DOHH2 (cell line): ENCODE measurements around the gene TRIM9.

Experiments
- H3F3A ChIP-seq: fragments of 200-600 bp; sonication (generic), shearing (Covaris generic); 2 replicates; pipeline ENCODE4 v1.6.0; 2016; ENCODE audit warnings: antibody characterized with exemption, mild to moderate bottlenecking; ENCODE audit not compliant: control insufficient read depth, insufficient read depth
- H3K27ac ChIP-seq: fragments of 200-600 bp; sonication (generic); 2 replicates; pipeline ENCODE4 v1.5.1; 2014; ENCODE audit warnings: low read depth, mild to moderate bottlenecking, low read length, moderate library complexity
- H3K27me3 ChIP-seq: fragments of 200-600 bp; sonication (generic); 2 replicates; pipeline ENCODE4 v1.6.1; 2014; ENCODE audit warnings: mild to moderate bottlenecking, low read length, mixed read lengths; ENCODE audit not compliant: control insufficient read depth
- H3K36me3 ChIP-seq: fragments of 200-600 bp; sonication (generic); 2 replicates; pipeline ENCODE4 v1.6.1; 2014; ENCODE audit warnings: mild to moderate bottlenecking, low read length, moderate library complexity, mixed read lengths; ENCODE audit not compliant: control insufficient read depth
- H3K4me1 ChIP-seq: fragments of 200-600 bp; sonication (generic); 2 replicates; pipeline ENCODE4 v1.6.1; 2014; ENCODE audit warnings: mild to moderate bottlenecking, low read length, mixed read lengths; ENCODE audit not compliant: control insufficient read depth
- H3K4me2 ChIP-seq: fragments of 200-600 bp; sonication (generic); 2 replicates; pipeline ENCODE4 v1.6.0; 2014; ENCODE audit warnings: mild to moderate bottlenecking, low read length, moderate library complexity
- H3K4me3 ChIP-seq: fragments of 200-600 bp; sonication (generic); 2 replicates; pipeline ENCODE4 v1.5.1; 2014; ENCODE audit warnings: mild to moderate bottlenecking, low read length, mixed read lengths
- H3K79me2 ChIP-seq: fragments of 200-600 bp; sonication (generic); 2 replicates; pipeline ENCODE4 v1.6.1; 2014; ENCODE audit warnings: mild to moderate bottlenecking, low read length, mixed read lengths; ENCODE audit not compliant: control insufficient read depth
- H3K9me2 ChIP-seq: fragments of 200-600 bp; sonication (generic); replicated peaks from 2 replicates; pipeline ENCODE4 v1.6.1; 2014; ENCODE audit warnings: mild to moderate bottlenecking, low read length, mixed read lengths; ENCODE audit not compliant: control insufficient read depth
- H3K9me3 ChIP-seq: fragments of 200-600 bp; sonication (generic); 2 replicates; pipeline ENCODE4 v1.6.1; 2014; ENCODE audit warnings: antibody characterized with exemption, low read length, mixed read lengths; ENCODE audit not compliant: control insufficient read depth, insufficient read depth
- H4K20me1 ChIP-seq: fragments of 200-600 bp; sonication (generic); 2 replicates; pipeline ENCODE4 v1.6.0; 2014; ENCODE audit warnings: low read depth, mild to moderate bottlenecking, antibody characterized with exemption, low read length, moderate library complexity; ENCODE audit not compliant: control insufficient read depth, insufficient read depth
- EZH2phosphoT487 ChIP-seq: fragments of 200-600 bp; sonication (generic); IDR thresholded peaks from 2 replicates; pipeline ENCODE4 v1.6.1; 2017; ENCODE audit warnings: borderline replicate concordance, mild to moderate bottlenecking, antibody characterized with exemption, low read length, moderate library complexity, mixed read lengths
- TF ChIP-seq, protein P1 (sequence below): fragments of 200-600 bp; sonication (generic); IDR thresholded peaks from one replicate; pipeline ENCODE4 v1.5.1; 2014; ENCODE audit warnings: antibody characterized with exemption, mild to moderate bottlenecking, low read depth, low read length; ENCODE audit not compliant: poor library complexity, severe bottlenecking

TRIM9 gene

GRCh38 chr14:51066576-51066975 lies 28.3 kb downstream of the TRIM9 start:
- H3K27ac ChIP-seq = 0 out of 2 replicates have a peak overlapping the region, but pooled peaks have one; percentile 15
- H3K4me3 ChIP-seq = 0 out of 2 replicates have a peak overlapping the region, but pooled peaks have one; percentile 6
- H3K36me3 ChIP-seq = peaks cover 44% of the 10 kb centered on the region
- H3K79me2 ChIP-seq = peaks cover 83% of the 10 kb centered on the region
- H3K4me2 ChIP-seq = peak overlapping the region; percentile 43; the same call in 1 of the 2 replicates
- no peaks in the 10 kb centered on the region for H4K20me1 ChIP-seq
- TF ChIP-seq, protein P1, sequence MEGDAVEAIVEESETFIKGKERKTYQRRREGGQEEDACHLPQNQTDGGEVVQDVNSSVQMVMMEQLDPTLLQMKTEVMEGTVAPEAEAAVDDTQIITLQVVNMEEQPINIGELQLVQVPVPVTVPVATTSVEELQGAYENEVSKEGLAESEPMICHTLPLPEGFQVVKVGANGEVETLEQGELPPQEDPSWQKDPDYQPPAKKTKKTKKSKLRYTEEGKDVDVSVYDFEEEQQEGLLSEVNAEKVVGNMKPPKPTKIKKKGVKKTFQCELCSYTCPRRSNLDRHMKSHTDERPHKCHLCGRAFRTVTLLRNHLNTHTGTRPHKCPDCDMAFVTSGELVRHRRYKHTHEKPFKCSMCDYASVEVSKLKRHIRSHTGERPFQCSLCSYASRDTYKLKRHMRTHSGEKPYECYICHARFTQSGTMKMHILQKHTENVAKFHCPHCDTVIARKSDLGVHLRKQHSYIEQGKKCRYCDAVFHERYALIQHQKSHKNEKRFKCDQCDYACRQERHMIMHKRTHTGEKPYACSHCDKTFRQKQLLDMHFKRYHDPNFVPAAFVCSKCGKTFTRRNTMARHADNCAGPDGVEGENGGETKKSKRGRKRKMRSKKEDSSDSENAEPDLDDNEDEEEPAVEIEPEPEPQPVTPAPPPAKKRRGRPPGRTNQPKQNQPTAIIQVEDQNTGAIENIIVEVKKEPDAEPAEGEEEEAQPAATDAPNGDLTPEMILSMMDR = no peak
- no peak for TF ChIP-seq EZH2phosphoT487
- no peaks in the 10 kb centered on the region for H3K27me3 ChIP-seq
- H3K9me2 ChIP-seq = no peaks in the 10 kb centered on the region
- H3K4me1 ChIP-seq = peaks cover 54% of the 10 kb centered on the region
- H3F3A ChIP-seq = no peaks in the 10 kb centered on the region
- peaks cover 5% of the 10 kb centered on the region; the same call in 1 of the 2 replicates for H3K9me3 ChIP-seq

GRCh38 chr14:51059032-51059431 lies 35.9 kb downstream of the TRIM9 start:
- H3K9me2 ChIP-seq = no peaks in the 10 kb centered on the region
- peaks cover 69% of the 10 kb centered on the region for H3K79me2 ChIP-seq
- H3K27ac ChIP-seq = no peak overlapping the region
- H3K27me3 ChIP-seq = no peaks in the 10 kb centered on the region
- no peaks in the 10 kb centered on the region for H3F3A ChIP-seq
- H3K4me2 ChIP-seq = no peak overlapping the region
- H3K36me3 ChIP-seq = peaks cover 4% of the 10 kb centered on the region; the same call in 1 of the 2 replicates
- no peaks in the 10 kb centered on the region for H4K20me1 ChIP-seq
- TF ChIP-seq, protein P1 = no peak
- no peak for TF ChIP-seq EZH2phosphoT487
- peaks cover 25% of the 10 kb centered on the region for H3K4me1 ChIP-seq
- H3K4me3 ChIP-seq = no peak overlapping the region
- H3K9me3 ChIP-seq = no peaks in the 10 kb centered on the region

- TF ChIP-seq EZH2phosphoT487 = no peak
- TF ChIP-seq, protein P1 = no peak
- no peak overlapping the region for H3K27ac ChIP-seq
- H4K20me1 ChIP-seq = no peaks in the 10 kb centered on the region
- H3K4me1 ChIP-seq = peaks cover 19% of the 10 kb centered on the region
- no peaks in the 10 kb centered on the region for H3K9me3 ChIP-seq
- H3K4me2 ChIP-seq = no peak overlapping the region
- no peaks in the 10 kb centered on the region for H3K27me3 ChIP-seq
- H3K79me2 ChIP-seq = peaks cover 64% of the 10 kb centered on the region
- no peak overlapping the region for H3K4me3 ChIP-seq
- H3K36me3 ChIP-seq = peaks cover 4% of the 10 kb centered on the region; the same call in 1 of the 2 replicates
- H3F3A ChIP-seq = no peaks in the 10 kb centered on the region
- no peaks in the 10 kb centered on the region for H3K9me2 ChIP-seq
Observed at GRCh38 chr14:51058382-51058781, 36.5 kb downstream of the TRIM9 start.
